Tibial nerve (tissue), 4 donors: ENCODE results near the gene SELENON.

Experiments
- EP300 ChIP-seq, 2 donors: sonication (generic); formaldehyde crosslinking; IDR thresholded peaks; one replicate each; pipeline ENCODE4 v1.6.1; 2017; ENCODE audit warnings: antibody characterized with exemption in 2 of 2, mild to moderate bottlenecking in 1 of 2
- POLR2A ChIP-seq, 2 donors: fragments of 450-650 bp; IDR thresholded peaks; one replicate each; pipeline ENCODE4 v1.6.1; 2017; ENCODE audit warnings: antibody characterized with exemption in 2 of 2, mild to moderate bottlenecking in 2 of 2, moderate library complexity in 2 of 2
- TF ChIP-seq, protein P1 (sequence below), 5 experiments: fragments of 200-600 bp in 3 of 5; fragments of 450-650 bp in 2 of 5; sonication (generic) in 3 of 5; IDR thresholded peaks; one replicate each; pipeline ENCODE4 v1.5.1; 2016 to 2019; ENCODE audit warnings: antibody characterized with exemption in 5 of 5, mild to moderate bottlenecking in 3 of 5, moderate library complexity in 2 of 5

DNA sequence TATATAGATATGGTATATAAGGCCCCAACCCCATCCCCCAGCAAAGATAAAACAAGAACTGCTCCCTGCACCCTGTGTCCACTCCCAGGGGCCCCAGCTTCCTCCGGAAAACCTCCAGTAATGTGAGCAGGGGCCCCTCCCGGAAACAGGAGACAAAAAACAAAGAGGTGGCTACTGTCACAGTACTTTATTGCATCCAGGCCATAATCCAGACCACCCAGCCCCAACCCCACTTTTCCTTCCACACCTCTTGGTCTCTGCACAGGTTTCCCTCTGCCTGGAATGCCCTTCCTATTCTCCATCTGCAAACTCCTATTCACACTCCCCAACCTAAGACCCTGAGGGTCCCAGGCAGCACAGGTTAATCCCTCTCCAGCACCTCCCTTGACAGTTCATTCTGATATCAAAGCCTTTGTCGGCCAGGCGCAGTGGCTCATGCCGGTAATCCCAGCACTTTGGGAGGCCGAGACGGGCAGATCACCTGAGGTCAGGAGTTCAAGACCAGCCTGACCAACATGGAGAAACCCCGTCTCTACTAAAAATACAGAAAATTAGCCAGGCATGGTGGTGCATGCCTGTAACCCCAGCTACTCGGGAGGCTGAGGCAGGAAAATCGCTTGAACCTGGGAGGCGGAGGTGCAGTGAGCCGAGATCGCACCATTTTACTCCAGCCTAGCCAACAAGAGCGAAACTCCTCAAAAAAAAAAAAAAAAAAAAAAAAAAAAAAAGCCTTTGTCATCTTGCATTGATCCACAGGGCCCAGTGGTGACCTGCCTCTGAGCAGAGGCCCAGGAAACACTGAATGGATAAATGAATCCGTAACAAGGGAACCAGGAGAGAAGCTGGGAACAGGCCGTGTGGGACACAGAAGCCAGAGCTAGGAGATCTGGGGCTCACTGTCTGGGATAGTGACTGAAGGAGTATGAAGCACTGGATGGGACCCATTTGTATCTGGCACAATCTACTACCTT, 61.6 kb downstream of the SELENON start:
- TF ChIP-seq, protein P1, sequence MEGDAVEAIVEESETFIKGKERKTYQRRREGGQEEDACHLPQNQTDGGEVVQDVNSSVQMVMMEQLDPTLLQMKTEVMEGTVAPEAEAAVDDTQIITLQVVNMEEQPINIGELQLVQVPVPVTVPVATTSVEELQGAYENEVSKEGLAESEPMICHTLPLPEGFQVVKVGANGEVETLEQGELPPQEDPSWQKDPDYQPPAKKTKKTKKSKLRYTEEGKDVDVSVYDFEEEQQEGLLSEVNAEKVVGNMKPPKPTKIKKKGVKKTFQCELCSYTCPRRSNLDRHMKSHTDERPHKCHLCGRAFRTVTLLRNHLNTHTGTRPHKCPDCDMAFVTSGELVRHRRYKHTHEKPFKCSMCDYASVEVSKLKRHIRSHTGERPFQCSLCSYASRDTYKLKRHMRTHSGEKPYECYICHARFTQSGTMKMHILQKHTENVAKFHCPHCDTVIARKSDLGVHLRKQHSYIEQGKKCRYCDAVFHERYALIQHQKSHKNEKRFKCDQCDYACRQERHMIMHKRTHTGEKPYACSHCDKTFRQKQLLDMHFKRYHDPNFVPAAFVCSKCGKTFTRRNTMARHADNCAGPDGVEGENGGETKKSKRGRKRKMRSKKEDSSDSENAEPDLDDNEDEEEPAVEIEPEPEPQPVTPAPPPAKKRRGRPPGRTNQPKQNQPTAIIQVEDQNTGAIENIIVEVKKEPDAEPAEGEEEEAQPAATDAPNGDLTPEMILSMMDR (IDR thresholded peaks at IDR 0.05): no peak
- no peak for TF ChIP-seq POLR2A (IDR thresholded peaks at IDR 0.05)
- TF ChIP-seq EP300 (IDR thresholded peaks at IDR 0.05): no peak
